H9 (cell line): ENCODE data around the gene PFN3. TPM values are rescaled to one million over a fixed set of nuclear protein-coding genes. Genes with fewer than 3 reads are reported as not detected.

ENCODE experiments used
- DNase-seq: peaks from one replicate; pipeline ENCODE4 v3.0.0-alpha.2; 2017
- H2AFZ ChIP-seq: one replicate; pipeline ENCODE4 v1.6.1; 2013; ENCODE audit warnings: mild to moderate bottlenecking, low read length, control low read depth, moderate library complexity
- H2AK5ac ChIP-seq: 2 replicates; pipeline ENCODE4 v1.6.1; 2013; ENCODE audit warnings: low read length, control low read depth, mixed read lengths; ENCODE audit not compliant: insufficient read length
- H2BK120ac ChIP-seq: one replicate; pipeline ENCODE4 v1.6.1; 2013; ENCODE audit warnings: low read depth, mild to moderate bottlenecking, low read length, control low read depth, inconsistent platforms; ENCODE audit not compliant: poor library complexity, severe bottlenecking
- H2BK12ac ChIP-seq: 2 replicates; pipeline ENCODE4 v1.6.1; 2013; ENCODE audit warnings: low read length, control low read depth, mixed read lengths, low read depth; ENCODE audit not compliant: insufficient read length
- H2BK15ac ChIP-seq: 2 replicates; pipeline ENCODE4 v1.6.1; 2013; ENCODE audit warnings: low read depth, low read length, control low read depth
- H2BK20ac ChIP-seq: one replicate; pipeline ENCODE4 v1.6.1; 2013; ENCODE audit warnings: low read depth, mild to moderate bottlenecking, low read length, control low read depth, inconsistent platforms; ENCODE audit not compliant: poor library complexity, severe bottlenecking
- H2BK5ac ChIP-seq: 2 replicates; pipeline ENCODE4 v1.6.1; 2013; ENCODE audit warnings: low read length, control low read depth, mixed read lengths; ENCODE audit not compliant: insufficient read length
- H3K14ac ChIP-seq: 2 replicates; pipeline ENCODE4 v1.6.1; 2013; ENCODE audit warnings: low read length, control low read depth; ENCODE audit not compliant: insufficient read depth
- H3K18ac ChIP-seq: 2 replicates; pipeline ENCODE4 v1.6.1; 2013; ENCODE audit warnings: low read depth, mild to moderate bottlenecking, mixed read lengths, low read length, control low read depth; ENCODE audit not compliant: insufficient read length
- H3K23ac ChIP-seq: 2 replicates; pipeline ENCODE4 v1.6.1; 2013; ENCODE audit warnings: low read length, control low read depth, mixed read lengths, low read depth; ENCODE audit not compliant: insufficient read length
- H3K23me2 ChIP-seq: 2 replicates; pipeline ENCODE4 v1.6.1; 2013; ENCODE audit warnings: low read depth, mild to moderate bottlenecking, mixed read lengths, low read length, control low read depth; ENCODE audit not compliant: insufficient read length, poor library complexity, severe bottlenecking
- H3K27ac ChIP-seq: 2 replicates; pipeline ENCODE4 v1.5.1; 2013; ENCODE audit warnings: low read length, control low read depth, mixed read lengths, low read depth; ENCODE audit not compliant: insufficient read length
- H3K27me3 ChIP-seq: 2 replicates; pipeline ENCODE4 v1.6.1; 2013; ENCODE audit warnings: low read length, control low read depth, inconsistent platforms; ENCODE audit not compliant: insufficient read depth
- H3K4ac ChIP-seq: 2 replicates; pipeline ENCODE4 v1.6.1; 2013; ENCODE audit warnings: low read depth, mild to moderate bottlenecking, control low read depth, inconsistent platforms, low read length, moderate library complexity
- H3K4me1 ChIP-seq: 2 replicates; pipeline ENCODE4 v1.6.1; 2013; ENCODE audit warnings: low read length, control low read depth, inconsistent platforms; ENCODE audit not compliant: insufficient read depth
- H3K4me2 ChIP-seq: 2 replicates; pipeline ENCODE4 v1.6.1; 2013; ENCODE audit warnings: low read length, control low read depth, mixed read lengths; ENCODE audit not compliant: insufficient read length, insufficient read depth
- H3K56ac ChIP-seq: 2 replicates; pipeline ENCODE4 v1.6.1; 2013; ENCODE audit warnings: low read depth, mild to moderate bottlenecking, mixed read lengths, low read length, control low read depth; ENCODE audit not compliant: insufficient read length
- H3K79me1 ChIP-seq: 2 replicates; pipeline ENCODE4 v1.6.1; 2013; ENCODE audit warnings: low read depth, mild to moderate bottlenecking, moderate library complexity, low read length, control low read depth, inconsistent platforms; ENCODE audit not compliant: insufficient read depth, poor library complexity, severe bottlenecking
- H3K79me2 ChIP-seq: 2 replicates; pipeline ENCODE4 v1.6.1; 2013; ENCODE audit warnings: low read length, control low read depth, inconsistent platforms; ENCODE audit not compliant: insufficient read depth
- H3K9ac ChIP-seq: 2 replicates; pipeline ENCODE4 v1.6.1; 2013; ENCODE audit warnings: low read length, control low read depth, mixed read lengths; ENCODE audit not compliant: insufficient read length; ENCODE audit errors: extremely low read depth
- H3K9me3 ChIP-seq: one replicate; pipeline ENCODE4 v1.6.1; 2013; ENCODE audit warnings: low read depth, low read length, inconsistent platforms; ENCODE audit not compliant: control insufficient read depth
- H3T11ph ChIP-seq: one replicate; pipeline ENCODE4 v1.6.1; 2013; ENCODE audit warnings: mild to moderate bottlenecking, low read length, control low read depth, inconsistent platforms
- H4K20me1 ChIP-seq: one replicate; pipeline ENCODE4 v1.6.1; 2013; ENCODE audit not compliant: control insufficient read depth, insufficient read length, insufficient read depth
- H4K5ac ChIP-seq: 2 replicates; pipeline ENCODE4 v1.6.1; 2013; ENCODE audit warnings: low read depth, mild to moderate bottlenecking, mixed read lengths, low read length, control low read depth; ENCODE audit not compliant: insufficient read length
- H4K8ac ChIP-seq: replicated peaks from 2 replicates; pipeline ENCODE4 v1.6.1; 2013; ENCODE audit warnings: low read length, control low read depth, mixed read lengths, low read depth; ENCODE audit not compliant: insufficient read length
- H4K91ac ChIP-seq: 2 replicates; pipeline ENCODE4 v1.6.1; 2013; ENCODE audit warnings: low read depth, mild to moderate bottlenecking, moderate library complexity, mixed read lengths, low read length, control low read depth; ENCODE audit not compliant: insufficient read length
- H3K27ac Mint-ChIP-seq, 3 experiments: 2 replicates in 2 of 3; 3 replicates in 1 of 3; pipeline ENCODE4 v1.8.0; 2020 to 2021; ENCODE audit warnings: mixed read lengths in 3 of 3, mild to moderate bottlenecking in 1 of 3, moderate library complexity in 1 of 3
- H3K27me3 Mint-ChIP-seq: 2 replicates; pipeline ENCODE4 v1.8.0; 2021; ENCODE audit warnings: low read depth, mild to moderate bottlenecking, moderate library complexity, mixed read lengths
- H3K36me3 Mint-ChIP-seq, 3 experiments: 2 replicates in 2 of 3; 3 replicates in 1 of 3; pipeline ENCODE4 v1.8.0; 2020 to 2021; ENCODE audit warnings: low read depth in 3 of 3, mixed read lengths in 3 of 3; ENCODE audit not compliant: insufficient read depth in 1 of 3
- H3K4me1 Mint-ChIP-seq, 2 experiments: 2 replicates each; pipeline ENCODE4 v1.8.0; 2020; ENCODE audit warnings: mixed read lengths in 2 of 2
- H3K4me3 Mint-ChIP-seq, 2 experiments: 2 replicates in 1 of 2; 3 replicates in 1 of 2; pipeline ENCODE4 v1.8.0; 2020 to 2021; ENCODE audit warnings: mild to moderate bottlenecking in 2 of 2, mixed read lengths in 2 of 2, moderate library complexity in 1 of 2
- H3K9me3 Mint-ChIP-seq, 2 experiments: 2 replicates in 1 of 2; 3 replicates in 1 of 2; pipeline ENCODE4 v1.8.0; 2020; ENCODE audit warnings: mild to moderate bottlenecking in 2 of 2, mixed read lengths in 2 of 2, moderate library complexity in 1 of 2
- CTCF ChIP-seq: fragments of 200-600 bp; sonication (generic); conservative IDR thresholded peaks from 3 replicates; pipeline ENCODE4 v1.8.0; 2021; ENCODE audit warnings: antibody characterized with exemption, mild to moderate bottlenecking
- WGBS: extraction: QIAGEN DNeasy Blood & Tissue Kit; methylation state at CpG from one replicate; pipeline ENCODE4 v1.1.7; 2013; ENCODE audit warnings: missing lambda C conversion rate, low lambda C conversion rate, mixed read lengths; ENCODE audit not compliant: insufficient read length; ENCODE audit errors: extremely low coverage; 5-methylcytosine and 5-hydroxymethylcytosine counted together
- total RNA-seq: library from RNA; stranded (reverse); gene quantifications from 2 replicates; pipeline ENCODE4 v1.2.1, GENCODE V29; 2021

Gene PFN3
- total RNA-seq, 1 experiment from 2014 or later = not detected

GRCh38 chr5:177425801-177426565 lies 25.5 kb upstream of the PFN3 start:
- no peak overlapping the region for H2AFZ ChIP-seq
- peak overlapping the region; percentile 98 for H3K18ac ChIP-seq
- no peaks in the 10 kb centered on the region for H4K20me1 ChIP-seq
- TF ChIP-seq CTCF = no peak
- H3K27ac Mint-ChIP-seq = peak overlapping the region; percentile 96 to 99 (median 98)
- peak; percentile 100 for DNase-seq
- H3K79me2 ChIP-seq = no peaks in the 10 kb centered on the region; the same call in 1 of the 2 replicates
- H3K27me3 ChIP-seq = no peaks in the 10 kb centered on the region
- H2BK15ac ChIP-seq = no peak overlapping the region
- H3K9me3 Mint-ChIP-seq = no peaks in the 10 kb centered on the region
- H3K4ac ChIP-seq = no peak overlapping the region; the same call in 1 of the 2 replicates
- no peak overlapping the region for H3K56ac ChIP-seq
- no peak overlapping the region for H3T11ph ChIP-seq
- peak overlapping the region; percentile 66 for H3K27ac ChIP-seq
- H2AK5ac ChIP-seq = no peak overlapping the region
- no peak overlapping the region for H4K91ac ChIP-seq
- peaks cover 5% of the 10 kb centered on the region; the same call in 1 of the 2 replicates for H3K27me3 Mint-ChIP-seq
- H3K4me1 ChIP-seq = no peaks in the 10 kb centered on the region; the same call in 1 of the 2 replicates
- no peak overlapping the region for H4K8ac ChIP-seq
- H3K23ac ChIP-seq = no peak overlapping the region
- WGBS = no CpG with 5 or more reads among the region's 52 CpGs
- H3K79me1 ChIP-seq = no peaks in the 10 kb centered on the region
- H2BK5ac ChIP-seq = no peak overlapping the region
- H2BK20ac ChIP-seq = peak overlapping the region; percentile 86
- H3K4me1 Mint-ChIP-seq = peaks cover 22 to 30% of the 10 kb centered on the region in 2 experiments
- peak overlapping the region; percentile 78 for H3K4me2 ChIP-seq
- H2BK12ac ChIP-seq = peak overlapping the region; percentile 11
- H3K23me2 ChIP-seq = peaks cover 4% of the 10 kb centered on the region
- H2BK120ac ChIP-seq = peak overlapping the region; percentile 64
- H3K9me3 ChIP-seq = no peaks in the 10 kb centered on the region
- peaks cover 1 to 15% (median 12%) of the 10 kb centered on the region in 3 experiments; a peak in 6 of 7 replicates for H3K36me3 Mint-ChIP-seq
- peak overlapping the region; percentile 81 to 89 for H3K4me3 Mint-ChIP-seq
- peak overlapping the region; percentile 27 for H4K5ac ChIP-seq
- peak overlapping the region; percentile 52 for H3K9ac ChIP-seq
- H3K14ac ChIP-seq = peak overlapping the region; percentile 98; the same call in 1 of the 2 replicates
